Endothelial cell of umbilical vein (primary cell): Measurements from ENCODE around the gene CEP120. TPM values are rescaled to one million over a fixed set of nuclear protein-coding genes. Genes with fewer than 3 reads are reported as not detected.

ENCODE experiments used
- BruUV-seq: library from RNA; stranded (reverse); fragments of 400-500 nt; replicated peaks from 2 replicates; lab custom pipeline; 2021; lab: Mats Ljungman, UMichigan
- CTCF ChIA-PET: fragments of 300-600, 350-600 bp; sonication (Branson Sonifier 250); formaldehyde crosslinking; loops from one replicate; lab custom pipeline; 2021; ENCODE audit warnings: antibody characterized with exemption, inconsistent platforms; lab: Charles Lee
- POLR2A ChIA-PET: fragments of 300-600, 350-600 bp; sonication (Branson Sonifier 250); formaldehyde crosslinking; loops from one replicate; lab custom pipeline; 2021; ENCODE audit warnings: antibody characterized with exemption, inconsistent platforms; lab: Charles Lee
- DNase-seq: peaks from one replicate; pipeline ENCODE4 v3.0.0-alpha.2; 2011; ENCODE audit warnings: low read depth, low spot score
- FAIRE-seq: peaks from 2 replicates; lab custom pipeline; 2011; peaks lifted over from hg19 to GRCh38; lab: Jason Lieb, UNC
- H2AFZ ChIP-seq: 2 replicates; pipeline ENCODE4 v1.6.0; 2012; ENCODE audit warnings: low read depth, low read length, control low read depth, inconsistent platforms
- H3K27ac ChIP-seq: 2 replicates; pipeline ENCODE4 v1.5.1; 2011; ENCODE audit warnings: low read depth, mild to moderate bottlenecking, control low read depth, low read length, moderate library complexity; ENCODE audit not compliant: insufficient read depth
- H3K27me3 ChIP-seq, 2 experiments: 2 replicates each; pipeline versions ENCODE4 v1.6.0 to v1.6.1; 2011; ENCODE audit warnings: low read length in 2 of 2, mixed read lengths in 1 of 2; ENCODE audit not compliant: control insufficient read depth in 2 of 2, insufficient read depth in 2 of 2
- H3K36me3 ChIP-seq, 2 experiments: 2 replicates in 1 of 2; 3 replicates in 1 of 2; pipeline ENCODE4 v1.5.1; 2011; ENCODE audit warnings: low read length in 2 of 2, mild to moderate bottlenecking in 1 of 2, moderate library complexity in 1 of 2; ENCODE audit not compliant: control insufficient read depth in 2 of 2, insufficient read depth in 2 of 2; ENCODE audit errors: extremely low read depth in 1 of 2
- H3K4me1 ChIP-seq: 3 replicates; pipeline ENCODE4 v1.5.1; 2011; ENCODE audit warnings: mild to moderate bottlenecking, low read length; ENCODE audit not compliant: control insufficient read depth, insufficient read depth; ENCODE audit errors: extremely low read depth
- H3K4me2 ChIP-seq: 2 replicates; pipeline ENCODE4 v1.6.1; 2011; ENCODE audit warnings: low read length, control low read depth, mixed read lengths; ENCODE audit not compliant: insufficient read depth
- H3K4me3 ChIP-seq, 3 experiments: fragments of 200-600 bp in 1 of 3; sonication (generic), shearing (Covaris generic) in 1 of 3; replicated peaks in 1 of 3; 2 replicates each; pipeline ENCODE4 v1.5.1; 2011 to 2016; ENCODE audit warnings: control low read depth in 3 of 3, low read length in 3 of 3, mild to moderate bottlenecking in 2 of 3, inconsistent platforms in 1 of 3, low read depth in 1 of 3, moderate library complexity in 1 of 3; ENCODE audit not compliant: insufficient read depth in 1 of 3
- H3K79me2 ChIP-seq: 2 replicates; pipeline ENCODE4 v1.6.0; 2012; ENCODE audit warnings: low read length, inconsistent platforms; ENCODE audit not compliant: control insufficient read depth, insufficient read depth
- H3K9ac ChIP-seq: replicated peaks from 2 replicates; pipeline ENCODE3; 2011; ENCODE audit warnings: low read length, control low read depth; ENCODE audit not compliant: insufficient read depth; ENCODE audit errors: extremely low read depth
- H3K9me1 ChIP-seq: replicated peaks from 3 replicates; pipeline ENCODE4 v1.6.0; 2011; ENCODE audit warnings: mild to moderate bottlenecking, low read length; ENCODE audit not compliant: control insufficient read depth, insufficient read depth; ENCODE audit errors: extremely low read depth
- H3K9me3 ChIP-seq: replicated peaks from 2 replicates; pipeline ENCODE4 v1.5.1; 2012; ENCODE audit warnings: low read length, inconsistent platforms; ENCODE audit not compliant: control insufficient read depth, insufficient read depth
- H4K20me1 ChIP-seq: replicated peaks from 2 replicates; pipeline ENCODE3; 2011; ENCODE audit warnings: mild to moderate bottlenecking, low read length; ENCODE audit not compliant: control insufficient read depth, insufficient read depth; ENCODE audit errors: extremely low read depth
- EZH2 ChIP-seq: IDR thresholded peaks from 2 replicates; pipeline ENCODE4 v1.6.1; 2012; ENCODE audit warnings: borderline replicate concordance, low read depth, mild to moderate bottlenecking, moderate library complexity, low read length, inconsistent platforms; ENCODE audit not compliant: severe bottlenecking
- JUN ChIP-seq: IDR thresholded peaks from 2 replicates; pipeline ENCODE4 v1.6.1; 2011; ENCODE audit warnings: borderline replicate concordance, low read depth; ENCODE audit not compliant: insufficient read length, insufficient read depth
- POLR2A ChIP-seq: IDR thresholded peaks from 2 replicates; pipeline ENCODE4 v1.6.1; 2012; ENCODE audit warnings: low read depth, mild to moderate bottlenecking, control low read depth, low read length
- POLR2AphosphoS5 ChIP-seq: IDR thresholded peaks from 2 replicates; pipeline ENCODE4 v1.6.1; 2012; ENCODE audit warnings: low read depth, mild to moderate bottlenecking, control low read depth, low read length, moderate library complexity; ENCODE audit not compliant: insufficient read depth
- dilution Hi-C: fragments of 300-500 bp; cut with MboI; formaldehyde crosslinking; loops from one replicate; pipeline ENCODE4 v1.15.0; 2019; ENCODE audit warnings: low sequenced_read_pairs; ENCODE audit not compliant: extremely low pct_ligation_motif_present
- intact Hi-C: fragments of 100-400 bp; cut with micrococcal nuclease; formaldehyde crosslinking; loops from one replicate; pipeline ENCODE4 v1.10.0; 2022
- polyA plus RNA-seq, 4 experiments: library from polyadenylated mRNA; depleted of rRNA in 3 of 4; stranded (reverse) in 3 of 4; unstranded in 1 of 4; fragments of >200 nt; gene quantifications; 2 replicates each; pipeline versions ENCODE4 v1.2.1 to v1.2.3, GENCODE V29; 2011 to 2012; ENCODE audit warnings: missing spikeins in 1 of 4
- total RNA-seq: library from RNA; stranded (reverse); gene quantifications from 2 replicates; pipeline ENCODE4 v1.2.3, GENCODE V29; 2021
- TF ChIP-seq, protein P1 (sequence below), 2 donors: IDR thresholded peaks; 1 replicate in 1 of 2; 2 replicates in 1 of 2; pipeline ENCODE4 v1.5.1; 2011; ENCODE audit warnings: low read length in 2 of 2, mild to moderate bottlenecking in 2 of 2, moderate library complexity in 2 of 2, control low read depth in 1 of 2, inconsistent platforms in 1 of 2, low read depth in 1 of 2; ENCODE audit not compliant: insufficient read depth in 1 of 2; ENCODE audit errors: extremely low read depth in 1 of 2
- TF ChIP-seq, protein P2 (sequence below): IDR thresholded peaks from 2 replicates; pipeline ENCODE4 v1.6.1; 2011; ENCODE audit not compliant: insufficient read depth, insufficient read length

The CEP120 gene
- total and polyA plus RNA-seq, 2 donors (not counting 3 experiments of a cell fraction or from before 2014, with no cell fraction given), result 6.6 to 18.8 TPM

DNA sequence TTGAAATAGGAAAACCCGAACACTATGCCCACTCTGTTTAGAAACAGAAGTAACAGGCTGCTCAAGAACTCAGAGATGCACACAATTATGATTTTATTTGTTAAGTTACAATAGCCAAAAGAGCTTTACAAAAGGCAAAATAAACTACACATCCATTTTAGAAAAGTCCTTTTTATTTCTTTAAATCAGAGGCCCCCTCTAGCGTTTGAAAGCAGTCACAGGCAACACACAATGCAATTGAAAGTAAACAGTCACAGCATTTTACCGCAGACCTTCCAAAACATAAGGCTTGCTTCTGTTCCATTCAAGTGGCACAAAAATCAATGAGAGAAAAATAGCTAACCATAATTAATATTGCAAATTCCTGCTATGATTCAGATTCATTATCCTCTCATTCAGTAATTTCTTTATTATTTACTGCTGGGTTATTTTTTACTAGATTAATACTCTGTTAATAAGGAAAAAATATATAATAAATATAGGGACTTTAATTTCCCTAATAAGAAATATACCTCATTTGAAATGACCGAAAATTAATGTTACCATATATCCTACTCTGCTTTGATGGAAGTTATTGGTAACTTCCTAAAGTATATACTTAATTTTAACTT lies 78.3 kb downstream of the CEP120 start:
- Histone ChIP-seq H3K27me3 (no peaks in the 10 kb centered on the region), H3K4me2 (no peak overlapping the region), H3K79me2 (no peaks in the 10 kb centered on the region), H2AFZ (no peak overlapping the region), H3K4me1 (no peaks in the 10 kb centered on the region), H4K20me1 (no peaks in the 10 kb centered on the region), H3K9me1 (no peaks in the 10 kb centered on the region), H3K9me3 (no peaks in the 10 kb centered on the region), H3K4me3 (no peak overlapping the region), H3K27ac (no peak overlapping the region), H3K36me3 (peaks cover 0 to 2% of the 10 kb centered on the region in 2 experiments), H3K9ac (no peak overlapping the region)
- POLR2A ChIA-PET, result no interaction called here
- BruUV-seq, result no TSS peak
- FAIRE-seq, result peak; percentile 12
- TF ChIP-seq EZH2 (no peak), POLR2A (no peak)
- TF ChIP-seq, protein P1, sequence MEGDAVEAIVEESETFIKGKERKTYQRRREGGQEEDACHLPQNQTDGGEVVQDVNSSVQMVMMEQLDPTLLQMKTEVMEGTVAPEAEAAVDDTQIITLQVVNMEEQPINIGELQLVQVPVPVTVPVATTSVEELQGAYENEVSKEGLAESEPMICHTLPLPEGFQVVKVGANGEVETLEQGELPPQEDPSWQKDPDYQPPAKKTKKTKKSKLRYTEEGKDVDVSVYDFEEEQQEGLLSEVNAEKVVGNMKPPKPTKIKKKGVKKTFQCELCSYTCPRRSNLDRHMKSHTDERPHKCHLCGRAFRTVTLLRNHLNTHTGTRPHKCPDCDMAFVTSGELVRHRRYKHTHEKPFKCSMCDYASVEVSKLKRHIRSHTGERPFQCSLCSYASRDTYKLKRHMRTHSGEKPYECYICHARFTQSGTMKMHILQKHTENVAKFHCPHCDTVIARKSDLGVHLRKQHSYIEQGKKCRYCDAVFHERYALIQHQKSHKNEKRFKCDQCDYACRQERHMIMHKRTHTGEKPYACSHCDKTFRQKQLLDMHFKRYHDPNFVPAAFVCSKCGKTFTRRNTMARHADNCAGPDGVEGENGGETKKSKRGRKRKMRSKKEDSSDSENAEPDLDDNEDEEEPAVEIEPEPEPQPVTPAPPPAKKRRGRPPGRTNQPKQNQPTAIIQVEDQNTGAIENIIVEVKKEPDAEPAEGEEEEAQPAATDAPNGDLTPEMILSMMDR (IDR thresholded peaks at IDR 0.05; ENCODE audit: extremely low read depth in 1 of 2, insufficient read depth in 1 of 2, low read depth in 1 of 2, low read length in 2 of 2), result peak; percentile 34 to 55
- CTCF ChIA-PET, result interaction anchor here (0.6 to 6.2 kb wide), 9 partner anchors 79 to 844 kb away, joined by 3 to 80 read pairs (median 6); partner anchors contain the start of gene CEP120
- DNase-seq, result peak; percentile 45
- intact Hi-C loops, result loop anchor here (1.0 to 10.0 kb wide), 6 partner anchors 308 to 1150 kb away; partner anchors contain the start of gene PPIC
- dilution Hi-C loops, result no loop called here

DNA sequence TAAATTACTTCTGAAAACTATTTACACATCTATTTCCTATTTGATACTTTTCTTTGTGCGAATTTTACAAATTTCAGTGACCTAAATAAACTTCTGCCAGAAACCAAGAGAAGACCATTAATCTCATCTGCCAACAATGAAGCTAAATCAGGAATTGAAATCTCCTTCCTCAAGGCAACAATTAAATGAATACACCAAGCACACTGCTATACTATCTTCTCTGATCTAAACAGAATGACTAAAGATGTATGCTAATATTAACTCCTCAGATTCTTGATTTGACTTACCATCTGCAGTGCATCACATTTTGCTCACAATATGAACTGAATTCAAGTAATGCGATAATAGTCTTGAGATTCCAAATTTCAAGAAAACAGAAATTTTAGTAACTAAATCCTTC lies 82.3 kb downstream of the CEP120 start:
- no peaks in the 10 kb centered on the region for H4K20me1 ChIP-seq
- TF ChIP-seq POLR2AphosphoS5 (no peak), EZH2 (no peak), POLR2A (no peak), JUN (no peak)
- TF ChIP-seq, protein P1 (IDR thresholded peaks at IDR 0.05; ENCODE audit: extremely low read depth in 1 of 2, insufficient read depth in 1 of 2, low read depth in 1 of 2, low read length in 2 of 2), result no peak
- TF ChIP-seq, protein P2, sequence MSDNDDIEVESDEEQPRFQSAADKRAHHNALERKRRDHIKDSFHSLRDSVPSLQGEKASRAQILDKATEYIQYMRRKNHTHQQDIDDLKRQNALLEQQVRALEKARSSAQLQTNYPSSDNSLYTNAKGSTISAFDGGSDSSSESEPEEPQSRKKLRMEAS, result no peak
- DNase-seq (no peak), FAIRE-seq (no peak)
- dilution Hi-C loops (no loop called here), intact Hi-C loops (loop anchor here (5.0 to 10.0 kb wide), 3 partner anchors 304 to 1146 kb away; partner anchors contain the start of gene PPIC)
- no peak overlapping the region for H3K27ac ChIP-seq
- BruUV-seq, result no TSS peak
- H3K27me3 ChIP-seq, result no peaks in the 10 kb centered on the region
- POLR2A ChIA-PET, result no interaction called here
- H3K4me1 ChIP-seq, result no peaks in the 10 kb centered on the region
- no peak overlapping the region for H3K9ac ChIP-seq
- no peak overlapping the region for H2AFZ ChIP-seq
- no peaks in the 10 kb centered on the region for H3K9me1 ChIP-seq
- no peak overlapping the region for H3K4me3 ChIP-seq
- no peaks in the 10 kb centered on the region for H3K36me3 ChIP-seq
- H3K9me3 ChIP-seq, result no peaks in the 10 kb centered on the region
- H3K4me2 ChIP-seq, result no peak overlapping the region
- CTCF ChIA-PET, result no interaction called here
- no peaks in the 10 kb centered on the region for H3K79me2 ChIP-seq
